Smooth muscle cell (in vitro differentiated cells): ENCODE results near the gene PLEKHD1. TPM values are rescaled to one million over a fixed set of nuclear protein-coding genes. Genes with fewer than 3 reads are reported as not detected.

Experiments
- DNase-seq: peaks from one replicate; lab custom pipeline; 2025; ENCODE audit not compliant: unreplicated experiment; lab: John Stamatoyannopoulos, UW
- H2AFZ ChIP-seq: fragments of 200-600 bp; sonication (generic); 2 replicates; pipeline ENCODE4 v1.6.0; 2016; ENCODE audit warnings: antibody characterized with exemption, low read depth, mild to moderate bottlenecking
- H3F3A ChIP-seq: fragments of 200-600 bp; sonication (generic); 2 replicates; pipeline ENCODE4 v1.6.0; 2017; ENCODE audit warnings: antibody characterized with exemption, low read depth
- H3K27ac ChIP-seq: fragments of 200-600 bp; sonication (generic); 2 replicates; pipeline ENCODE4 v1.5.1; 2016; ENCODE audit warnings: low read depth, mild to moderate bottlenecking
- H3K27me3 ChIP-seq: fragments of 200-600 bp; sonication (generic); 2 replicates; pipeline ENCODE4 v1.6.1; 2016; ENCODE audit warnings: low read depth, mild to moderate bottlenecking
- H3K36me3 ChIP-seq: fragments of 200-600 bp; sonication (generic); 2 replicates; pipeline ENCODE4 v1.5.1; 2016; ENCODE audit warnings: low read depth
- H3K4me1 ChIP-seq: fragments of 200-600 bp; sonication (generic); 2 replicates; pipeline ENCODE4 v1.5.1; 2016; ENCODE audit warnings: low read depth
- H3K4me2 ChIP-seq: fragments of 200-600 bp; sonication (generic); 2 replicates; pipeline ENCODE4 v1.6.0; 2016; ENCODE audit warnings: mild to moderate bottlenecking
- H3K4me3 ChIP-seq: fragments of 200-600 bp; sonication (generic); 2 replicates; pipeline ENCODE4 v1.5.1; 2016; ENCODE audit warnings: mild to moderate bottlenecking
- H3K79me2 ChIP-seq: fragments of 200-600 bp; sonication (generic); 2 replicates; pipeline ENCODE4 v1.6.0; 2016; ENCODE audit warnings: low read depth, mild to moderate bottlenecking
- H3K9ac ChIP-seq: fragments of 200-600 bp; sonication (generic); 2 replicates; pipeline ENCODE4 v1.6.0; 2016; ENCODE audit warnings: low read depth
- H3K9me3 ChIP-seq: fragments of 200-600 bp; sonication (generic); replicated peaks from 2 replicates; pipeline ENCODE4 v1.5.1; 2016; ENCODE audit warnings: low read depth
- H4K20me1 ChIP-seq: fragments of 200-600 bp; sonication (generic); 2 replicates; pipeline ENCODE4 v1.6.0; 2016; ENCODE audit warnings: low read depth
- CTCF ChIP-seq: fragments of 200-600 bp; sonication (generic); IDR thresholded peaks from 2 replicates; pipeline ENCODE4 v1.5.1; 2017; ENCODE audit warnings: borderline replicate concordance, mild to moderate bottlenecking, antibody characterized with exemption; ENCODE audit not compliant: insufficient read depth, poor library complexity, severe bottlenecking
- WGBS: methylation state at CpG from one replicate; pipeline ENCODE4 v1.1.7; 2016; ENCODE audit warnings: low lambda C conversion rate; 5-methylcytosine and 5-hydroxymethylcytosine counted together
- polyA plus RNA-seq: library from polyadenylated mRNA; unstranded; fragments of >200 nt; fragmentation: Nextera tagmentation; extraction: Ambion mirVana; gene quantifications from 2 replicates; pipeline ENCODE4 v1.2.1, GENCODE V29; 2016
- total RNA-seq: library from RNA; depleted of rRNA; stranded (reverse); fragments of >200 nt; gene quantifications from 2 replicates; pipeline ENCODE4 v1.2.3, GENCODE V29; 2014

Gene PLEKHD1
- total and polyA plus RNA-seq, 2 experiments from 2014 or later = 0.03 TPM; not detected in 1

GRCh38 chr14:69519204-69520100 is 34.9 kb downstream of the PLEKHD1 start:
- no peak overlapping the region for H3K4me3 ChIP-seq
- no peak for DNase-seq
- H3F3A ChIP-seq = no peaks in the 10 kb centered on the region
- H3K4me2 ChIP-seq = no peak overlapping the region
- TF ChIP-seq CTCF = no peak
- H2AFZ ChIP-seq = no peak overlapping the region
- no peaks in the 10 kb centered on the region for H3K9me3 ChIP-seq
- H3K27me3 ChIP-seq = peaks cover 2% of the 10 kb centered on the region
- no peak overlapping the region for H3K27ac ChIP-seq
- no peaks in the 10 kb centered on the region for H3K4me1 ChIP-seq
- no peaks in the 10 kb centered on the region for H4K20me1 ChIP-seq
- WGBS = 73% methylated on average over 22 of the region's 22 CpGs
- H3K79me2 ChIP-seq = no peaks in the 10 kb centered on the region
- H3K9ac ChIP-seq = no peak overlapping the region
- H3K36me3 ChIP-seq = no peaks in the 10 kb centered on the region

- 91% methylated on average over 6 of the region's 6 CpGs for WGBS
- no peak for TF ChIP-seq CTCF
- H3K4me1 ChIP-seq = no peaks in the 10 kb centered on the region
These were observed 37.5 kb downstream of the PLEKHD1 start for GRCh38 chr14:69522026-69522425.

GRCh38 chr14:69525896-69526295 is 41.4 kb downstream of the PLEKHD1 start:
- Histone ChIP-seq H3K36me3 (no peaks in the 10 kb centered on the region), H4K20me1 (no peaks in the 10 kb centered on the region), H3K27me3 (peaks cover 16% of the 10 kb centered on the region), H3K4me3 (no peak overlapping the region), H3F3A (no peaks in the 10 kb centered on the region), H3K9ac (no peak overlapping the region), H3K9me3 (no peaks in the 10 kb centered on the region), H3K27ac (no peak overlapping the region), H3K4me1 (no peaks in the 10 kb centered on the region), H3K4me2 (no peak overlapping the region), H2AFZ (no peak overlapping the region), H3K79me2 (no peaks in the 10 kb centered on the region)
- 87% methylated on average over 6 of the region's 6 CpGs for WGBS
- TF ChIP-seq CTCF = no peak
- DNase-seq = no peak

More at GRCh38 chr14:69522026-69522425, 37.5 kb downstream of the PLEKHD1 start:
- Histone ChIP-seq H3K4me2 (no peak overlapping the region), H3K4me3 (no peak overlapping the region), H3K79me2 (no peaks in the 10 kb centered on the region), H4K20me1 (no peaks in the 10 kb centered on the region), H3K36me3 (no peaks in the 10 kb centered on the region), H3K9ac (no peak overlapping the region), H3F3A (no peaks in the 10 kb centered on the region), H3K27ac (no peak overlapping the region), H3K9me3 (no peaks in the 10 kb centered on the region), H3K27me3 (peaks cover 16% of the 10 kb centered on the region), H2AFZ (no peak overlapping the region)
- DNase-seq = no peak

- peaks cover 26% of the 10 kb centered on the region for H3K27me3 ChIP-seq
- no peak overlapping the region for H3K27ac ChIP-seq
- H3K4me3 ChIP-seq = no peak overlapping the region
- H3K36me3 ChIP-seq = no peaks in the 10 kb centered on the region
- H3K9me3 ChIP-seq = no peaks in the 10 kb centered on the region
- no peaks in the 10 kb centered on the region for H3F3A ChIP-seq
- H3K4me1 ChIP-seq = no peaks in the 10 kb centered on the region
- DNase-seq = no peak
- H2AFZ ChIP-seq = no peak overlapping the region
- H3K79me2 ChIP-seq = no peaks in the 10 kb centered on the region
- H3K4me2 ChIP-seq = no peak overlapping the region
- no peak for TF ChIP-seq CTCF
- WGBS = 91% methylated on average over 14 of the region's 14 CpGs
- no peaks in the 10 kb centered on the region for H4K20me1 ChIP-seq
- no peak overlapping the region for H3K9ac ChIP-seq
These were observed 43.1 kb downstream of the PLEKHD1 start for GRCh38 chr14:69527635-69528034.
